ENCODE measurements around the gene CIART. TPM values are rescaled to one million over a fixed set of nuclear protein-coding genes. Genes with fewer than 3 reads are reported as not detected.
"Not testable (repeated sequence)": the region's sequence is repeated elsewhere in the genome, so short reads cannot be mapped to it uniquely, and the experiment has no call there.

The CIART gene
- total and polyA plus RNA-seq, 12 donors = 3.4 to 22.6 (median 15.1) TPM

GRCh38 chr1:150299716-150300115 is 17.4 kb downstream of the CIART start:
- intact Hi-C loops (cut with DNase I) = no loop called here
- ATAC-seq = no peak
- 95 to 99% methylated on average over 3 of the region's 3 CpGs for WGBS, 2 donors

GRCh38 chr1:150302338-150302737 is 20.0 kb downstream of the CIART start:
- H3K9me3 ChIP-seq = no peaks in the 10 kb centered on the region
- 89% methylated on average over 6 of the region's 6 CpGs for WGBS, 2 donors
- no peak for DNase-seq
- peak in 2 of 8 donors; percentile 22 to 27 for ATAC-seq
- H3K27ac ChIP-seq = no peak overlapping the region
- peaks cover 0 to 99% (median 18%) of the 10 kb centered on the region in 9 donors for H3K36me3 ChIP-seq
- intact Hi-C loops (cut with DNase I) = no loop called here
- TF ChIP-seq, protein P1, sequence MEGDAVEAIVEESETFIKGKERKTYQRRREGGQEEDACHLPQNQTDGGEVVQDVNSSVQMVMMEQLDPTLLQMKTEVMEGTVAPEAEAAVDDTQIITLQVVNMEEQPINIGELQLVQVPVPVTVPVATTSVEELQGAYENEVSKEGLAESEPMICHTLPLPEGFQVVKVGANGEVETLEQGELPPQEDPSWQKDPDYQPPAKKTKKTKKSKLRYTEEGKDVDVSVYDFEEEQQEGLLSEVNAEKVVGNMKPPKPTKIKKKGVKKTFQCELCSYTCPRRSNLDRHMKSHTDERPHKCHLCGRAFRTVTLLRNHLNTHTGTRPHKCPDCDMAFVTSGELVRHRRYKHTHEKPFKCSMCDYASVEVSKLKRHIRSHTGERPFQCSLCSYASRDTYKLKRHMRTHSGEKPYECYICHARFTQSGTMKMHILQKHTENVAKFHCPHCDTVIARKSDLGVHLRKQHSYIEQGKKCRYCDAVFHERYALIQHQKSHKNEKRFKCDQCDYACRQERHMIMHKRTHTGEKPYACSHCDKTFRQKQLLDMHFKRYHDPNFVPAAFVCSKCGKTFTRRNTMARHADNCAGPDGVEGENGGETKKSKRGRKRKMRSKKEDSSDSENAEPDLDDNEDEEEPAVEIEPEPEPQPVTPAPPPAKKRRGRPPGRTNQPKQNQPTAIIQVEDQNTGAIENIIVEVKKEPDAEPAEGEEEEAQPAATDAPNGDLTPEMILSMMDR (IDR thresholded peaks at IDR 0.05) = no peak
- H3K4me3 ChIP-seq = no peak overlapping the region
- no peaks in the 10 kb centered on the region for H3K4me1 ChIP-seq
- H3K27me3 ChIP-seq = no peaks in the 10 kb centered on the region

More at GRCh38 chr1:150299716-150300115, 17.4 kb downstream of the CIART start:
- Histone ChIP-seq H3K36me3 (peaks cover 0 to 100% (median 18%) of the 10 kb centered on the region in 9 donors), H3K4me1 (peaks cover 0 to 10% (median 3%) of the 10 kb centered on the region in 9 donors), H3K27ac (no peak overlapping the region), H3K9me3 (no peaks in the 10 kb centered on the region), H3K4me3 (no peak overlapping the region), H3K27me3 (no peaks in the 10 kb centered on the region)
- DNase-seq = no peak
- TF ChIP-seq, protein P1 (IDR thresholded peaks at IDR 0.05) = no peak

GRCh38 chr1:150302902-150303301 is 20.5 kb downstream of the CIART start:
- peaks cover 0 to 99% (median 19%) of the 10 kb centered on the region in 9 donors for H3K36me3 ChIP-seq

GRCh38 chr1:150308585-150308984 is 26.2 kb downstream of the CIART start:
- H3K27ac ChIP-seq; H3K27me3 ChIP-seq; DNase-seq; intact Hi-C loops (cut with DNase I); ATAC-seq; H3K4me1 ChIP-seq; H3K9me3 ChIP-seq; H3K4me3 ChIP-seq: not testable (repeated sequence)
- WGBS, 2 donors = 94 to 95% methylated on average over 9 of the region's 9 CpGs
- peaks cover 0 to 59% (median 5%) of the 10 kb centered on the region in 9 donors for H3K36me3 ChIP-seq

More at GRCh38 chr1:150302902-150303301, 20.5 kb downstream of the CIART start:
- Histone ChIP-seq H3K4me3 (no peak overlapping the region), H3K4me1 (no peaks in the 10 kb centered on the region), H3K27ac (no peak overlapping the region), H3K27me3 (no peaks in the 10 kb centered on the region), H3K9me3 (no peaks in the 10 kb centered on the region)
- intact Hi-C loops (cut with DNase I) = no loop called here
- DNase-seq (no peak), ATAC-seq (no peak)
- 86 to 91% methylated on average over 2 of the region's 2 CpGs for WGBS, 2 donors
- TF ChIP-seq, protein P1 (IDR thresholded peaks at IDR 0.05) = no peak

GRCh38 chr1:150309758-150310508 is 27.6 kb downstream of the CIART start:
- no peak overlapping the region for H3K27ac ChIP-seq
- intact Hi-C loops (cut with DNase I) = no loop called here
- peak in 3 of 8 donors; percentile 24 to 33 (median 31) for ATAC-seq
- 61 to 65% methylated on average over 10 of the region's 10 CpGs for WGBS, 2 donors
- peaks cover 0 to 45% (median 5%) of the 10 kb centered on the region in 9 donors for H3K36me3 ChIP-seq
- no peak overlapping the region for H3K4me3 ChIP-seq
- no peak for DNase-seq
- H3K4me1 ChIP-seq = no peaks in the 10 kb centered on the region
- TF ChIP-seq, protein P1 (IDR thresholded peaks at IDR 0.05) = no peak
- no peaks in the 10 kb centered on the region for H3K9me3 ChIP-seq
- no peaks in the 10 kb centered on the region for H3K27me3 ChIP-seq
